Measurements from ENCODE around the gene TLDC2.

Gene TLDC2

DNA sequence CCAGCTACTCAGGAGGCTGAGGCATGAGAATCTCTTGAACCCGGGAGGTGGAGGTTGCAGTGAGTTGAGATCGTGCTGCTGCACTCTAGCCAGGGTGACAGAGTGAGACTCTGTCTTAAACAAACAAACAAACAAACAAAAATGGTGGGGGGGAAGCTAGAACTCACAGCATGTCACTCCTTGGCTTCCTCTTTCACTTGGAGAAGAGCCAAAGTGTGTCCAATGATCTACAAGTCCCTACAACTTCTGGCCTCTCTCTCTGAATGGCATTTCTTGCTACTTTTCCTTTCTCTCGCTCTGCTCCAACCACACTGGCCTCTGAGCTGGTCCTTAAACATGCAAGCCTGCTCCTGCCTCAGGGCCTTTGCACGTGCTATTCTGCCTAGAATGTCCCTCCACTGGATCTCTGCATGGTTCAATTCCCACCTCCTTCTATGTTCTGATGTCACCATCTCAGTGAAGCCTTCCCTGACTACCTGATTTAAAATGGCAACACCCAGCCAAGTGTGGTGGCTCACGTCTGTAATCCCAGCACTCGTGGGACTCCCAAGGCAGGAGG lies 8.1 kb downstream of the TLDC2 start:
- TF ChIP-seq, protein P1, sequence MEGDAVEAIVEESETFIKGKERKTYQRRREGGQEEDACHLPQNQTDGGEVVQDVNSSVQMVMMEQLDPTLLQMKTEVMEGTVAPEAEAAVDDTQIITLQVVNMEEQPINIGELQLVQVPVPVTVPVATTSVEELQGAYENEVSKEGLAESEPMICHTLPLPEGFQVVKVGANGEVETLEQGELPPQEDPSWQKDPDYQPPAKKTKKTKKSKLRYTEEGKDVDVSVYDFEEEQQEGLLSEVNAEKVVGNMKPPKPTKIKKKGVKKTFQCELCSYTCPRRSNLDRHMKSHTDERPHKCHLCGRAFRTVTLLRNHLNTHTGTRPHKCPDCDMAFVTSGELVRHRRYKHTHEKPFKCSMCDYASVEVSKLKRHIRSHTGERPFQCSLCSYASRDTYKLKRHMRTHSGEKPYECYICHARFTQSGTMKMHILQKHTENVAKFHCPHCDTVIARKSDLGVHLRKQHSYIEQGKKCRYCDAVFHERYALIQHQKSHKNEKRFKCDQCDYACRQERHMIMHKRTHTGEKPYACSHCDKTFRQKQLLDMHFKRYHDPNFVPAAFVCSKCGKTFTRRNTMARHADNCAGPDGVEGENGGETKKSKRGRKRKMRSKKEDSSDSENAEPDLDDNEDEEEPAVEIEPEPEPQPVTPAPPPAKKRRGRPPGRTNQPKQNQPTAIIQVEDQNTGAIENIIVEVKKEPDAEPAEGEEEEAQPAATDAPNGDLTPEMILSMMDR (conservative IDR thresholded peaks at IDR 0.05; ENCODE audit: low read depth, low read length), result no peak
- DNase-seq (ENCODE audit: low read depth), result no peak

DNA sequence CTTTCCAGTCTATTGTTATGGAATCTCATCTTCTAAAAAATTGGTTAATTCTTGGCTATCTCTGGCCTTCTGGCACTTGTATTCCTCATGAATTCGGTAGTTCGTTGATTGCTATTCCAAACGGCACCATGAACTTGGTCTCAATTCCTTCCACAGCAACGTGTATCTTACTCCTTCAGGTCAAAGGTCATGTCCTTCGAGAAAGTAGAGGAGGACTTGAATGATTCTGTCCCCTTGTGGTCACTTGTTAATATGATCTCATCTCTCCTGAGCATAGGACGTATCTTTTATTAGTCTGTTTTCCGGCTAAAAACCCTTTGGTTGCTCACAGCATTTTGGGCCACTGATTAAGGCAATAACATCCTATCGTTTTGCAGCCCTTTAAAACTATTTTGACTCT lies 9.4 kb downstream of the TLDC2 start:
- no peak overlapping the region for H3K4me3 ChIP-seq (ENCODE audit: low read length)
- no peak for DNase-seq (ENCODE audit: low read depth)
- TF ChIP-seq, protein P1 (conservative IDR thresholded peaks at IDR 0.05; ENCODE audit: low read depth, low read length), result peak; percentile 12

More for the DNA sequence above, 8.1 kb downstream of the TLDC2 start:
- no peak overlapping the region for H3K4me3 ChIP-seq (ENCODE audit: low read length)

DNA sequence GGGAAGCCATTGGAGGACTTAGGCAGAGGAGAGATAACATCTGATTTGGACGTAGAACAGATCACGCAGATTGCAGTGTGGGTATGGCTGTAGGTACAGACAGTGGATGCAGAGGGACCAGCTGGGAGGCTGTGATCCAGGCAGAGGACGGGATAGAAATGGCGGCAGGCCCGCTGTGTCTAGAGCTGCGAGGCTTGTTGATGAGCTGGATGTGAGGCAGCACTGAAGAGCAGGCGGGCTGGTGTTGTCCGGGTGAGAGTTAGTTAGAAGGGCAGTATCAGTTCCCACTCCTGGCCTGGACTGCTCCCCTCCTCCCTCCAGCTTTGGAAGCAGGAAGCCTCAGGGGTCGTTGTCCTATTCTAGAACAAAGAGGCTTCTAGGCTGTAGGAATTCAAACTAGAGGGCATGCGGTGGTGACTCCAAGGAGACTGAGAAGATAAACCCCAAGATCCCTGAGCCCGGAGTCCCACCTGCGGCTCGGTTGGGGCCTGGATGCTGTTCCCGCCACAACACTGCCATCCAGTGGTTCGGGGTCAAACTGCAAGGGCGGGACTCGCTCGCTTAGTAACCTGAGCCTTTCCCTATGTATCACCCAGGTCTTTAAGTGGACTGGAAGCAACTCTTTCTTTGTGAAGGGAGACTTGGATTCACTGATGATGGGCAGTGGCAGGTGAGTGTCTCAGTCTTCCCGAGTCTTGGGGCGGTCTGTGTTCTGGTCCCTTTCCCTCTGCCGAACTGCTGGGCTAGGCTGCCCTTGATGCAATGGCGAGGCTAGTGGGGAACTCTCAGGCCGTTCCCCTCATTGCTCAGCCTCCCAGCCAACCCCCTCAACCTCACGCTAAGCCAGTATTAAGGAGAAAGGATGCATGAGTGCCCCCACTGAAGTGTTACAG lies 11.2 kb downstream of the TLDC2 start:
- TF ChIP-seq, protein P1 (conservative IDR thresholded peaks at IDR 0.05; ENCODE audit: low read depth, low read length), result peak; percentile 99

DNA sequence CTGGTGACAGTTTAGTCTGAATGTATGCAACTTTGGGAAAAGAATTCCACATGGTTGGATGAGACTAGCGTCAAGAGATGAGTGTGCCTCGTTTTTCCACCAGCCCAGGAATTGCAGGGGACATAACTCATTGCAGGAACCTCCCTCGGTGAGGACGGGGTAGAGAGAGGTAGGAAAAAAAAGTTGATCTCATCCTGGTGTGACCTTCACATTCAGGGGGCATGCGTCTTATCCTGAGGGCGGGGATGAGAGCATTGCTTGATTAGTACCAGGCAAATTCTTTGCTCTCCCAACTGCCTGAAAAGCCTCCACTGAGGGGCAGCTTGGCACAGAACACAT lies 11.8 kb downstream of the TLDC2 start:
- TF ChIP-seq, protein P1 (conservative IDR thresholded peaks at IDR 0.05; ENCODE audit: low read depth, low read length), result no peak
- no peak for DNase-seq (ENCODE audit: low read depth)
- H3K4me3 ChIP-seq (ENCODE audit: low read length), result peak overlapping the region; percentile 45

More for the DNA sequence above, 11.2 kb downstream of the TLDC2 start:
- peak; percentile 31 for DNase-seq (ENCODE audit: low read depth)
- H3K4me3 ChIP-seq (ENCODE audit: low read length), result peak overlapping the region; percentile 45

DNA sequence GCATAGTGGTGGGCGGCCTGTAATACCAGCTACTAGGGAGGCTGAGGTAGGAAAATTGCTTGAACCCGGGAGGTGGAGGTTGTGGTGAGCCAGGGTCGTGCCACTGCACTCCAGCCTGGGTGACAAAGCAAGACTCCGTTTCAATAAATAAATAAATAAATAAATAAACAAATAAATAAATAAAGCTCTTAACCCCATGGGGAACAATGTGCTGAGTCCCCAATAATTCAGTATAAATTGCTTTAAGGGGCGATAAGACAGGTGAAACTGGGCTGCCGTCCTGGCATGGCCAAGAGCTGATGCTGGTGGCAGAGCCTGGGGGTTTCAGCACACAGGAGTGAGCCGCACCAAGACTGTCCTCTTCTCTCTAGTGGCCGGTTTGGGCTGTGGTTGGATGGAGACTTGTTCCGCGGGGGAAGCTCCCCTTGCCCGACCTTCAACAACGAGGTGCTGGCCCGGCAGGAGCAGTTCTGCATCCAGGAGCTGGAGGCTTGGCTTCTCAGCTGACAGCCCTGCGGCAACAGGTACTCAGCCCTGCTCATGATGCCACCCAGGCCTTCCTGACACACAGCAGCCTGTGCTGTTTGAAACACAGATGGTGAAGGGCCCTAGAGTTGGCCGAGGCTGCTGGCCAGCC lies 13.1 kb downstream of the TLDC2 start:
- H3K4me3 ChIP-seq (ENCODE audit: low read length), result no peak overlapping the region
- no peak for DNase-seq (ENCODE audit: low read depth)
- TF ChIP-seq, protein P1 (conservative IDR thresholded peaks at IDR 0.05; ENCODE audit: low read depth, low read length), result no peak

DNA sequence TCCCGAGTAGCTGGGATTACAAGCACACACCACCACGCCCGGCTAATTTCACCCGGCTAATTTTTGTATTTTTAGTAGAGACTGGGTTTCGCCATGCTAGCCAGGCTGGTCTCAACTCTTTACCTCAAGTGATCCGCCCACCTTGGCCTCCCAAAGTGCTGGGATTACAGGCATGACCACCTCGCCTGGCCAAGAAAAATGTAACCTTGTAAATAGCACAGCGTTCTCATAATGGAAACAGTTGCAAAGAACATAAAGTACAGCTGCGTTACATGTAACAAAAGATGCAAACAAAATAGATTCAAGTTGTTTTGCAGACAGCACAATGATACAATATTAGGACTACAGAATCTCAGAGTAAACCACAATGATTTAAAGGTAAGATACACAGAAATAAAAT lies 14.6 kb downstream of the TLDC2 start:
- no peak for DNase-seq (ENCODE audit: low read depth)
- TF ChIP-seq, protein P1 (conservative IDR thresholded peaks at IDR 0.05; ENCODE audit: low read depth, low read length), result no peak
- H3K4me3 ChIP-seq (ENCODE audit: low read length), result no peak overlapping the region
